ENCODE results near the gene GOLGA6L1.

GRCh38 chr15:23118208-23118607 is 18.4 kb downstream of the GOLGA6L1 start:
- TF ChIP-seq CTCF (conservative IDR thresholded peaks at IDR 0.05; ENCODE audit: low read length), result no peak
- no peak for TF ChIP-seq EZH2phosphoT487 (IDR thresholded peaks at IDR 0.05; ENCODE audit: borderline replicate concordance, low read depth, low read length)

Data from OCI-LY7 (cell line).